Gastrocnemius medialis (tissue), 4 donors: Measurements from ENCODE around the gene SESTD1.

ENCODE experiments used
- POLR2A ChIP-seq, 2 donors: fragments of 450-650 bp; IDR thresholded peaks; one replicate each; pipeline ENCODE4 v1.6.1; 2017; ENCODE audit warnings: antibody characterized with exemption in 2 of 2, mild to moderate bottlenecking in 2 of 2, moderate library complexity in 2 of 2
- TF ChIP-seq, protein P1 (sequence below), 5 experiments: fragments of 450-650 bp in 3 of 5; fragments of 200-600 bp in 2 of 5; sonication (generic) in 2 of 5; IDR thresholded peaks in 4 of 5; conservative IDR thresholded peaks in 1 of 5; 1 replicate in 4 of 5; 2 replicates in 1 of 5; pipeline ENCODE4 v1.5.1; 2016 to 2019; ENCODE audit warnings: antibody characterized with exemption in 5 of 5, mild to moderate bottlenecking in 3 of 5, moderate library complexity in 3 of 5

DNA sequence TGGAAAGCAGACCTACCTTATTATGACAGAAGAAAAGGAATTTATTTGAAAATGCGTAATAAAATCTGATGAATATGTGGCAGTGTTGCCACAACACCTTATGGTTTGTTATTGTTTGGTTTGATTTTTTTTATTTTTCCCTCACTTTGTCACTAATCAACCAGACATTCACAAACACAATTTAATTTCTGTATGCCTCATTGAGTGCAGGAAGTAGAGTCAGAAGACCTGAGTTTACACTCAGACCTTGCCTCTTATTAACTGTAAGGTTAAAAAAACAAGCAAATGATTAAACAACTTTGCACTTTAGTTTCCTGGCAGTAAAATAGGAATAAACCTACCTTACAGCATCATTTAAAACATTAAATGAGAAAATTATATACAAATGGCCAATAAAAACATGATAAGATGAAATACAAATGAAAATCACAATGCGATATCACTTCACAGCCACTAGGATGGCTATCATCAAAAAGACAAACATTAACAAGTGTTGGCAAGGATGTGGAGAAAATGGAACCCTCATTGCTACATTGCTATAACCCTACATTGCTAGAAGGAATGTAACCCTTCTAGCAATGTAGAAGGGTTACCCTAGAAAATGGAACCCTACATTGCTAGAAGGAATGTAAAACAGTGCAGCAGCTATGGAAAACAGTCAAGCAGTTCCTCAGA is 3.3 kb downstream of the SESTD1 start:
- TF ChIP-seq, protein P1, sequence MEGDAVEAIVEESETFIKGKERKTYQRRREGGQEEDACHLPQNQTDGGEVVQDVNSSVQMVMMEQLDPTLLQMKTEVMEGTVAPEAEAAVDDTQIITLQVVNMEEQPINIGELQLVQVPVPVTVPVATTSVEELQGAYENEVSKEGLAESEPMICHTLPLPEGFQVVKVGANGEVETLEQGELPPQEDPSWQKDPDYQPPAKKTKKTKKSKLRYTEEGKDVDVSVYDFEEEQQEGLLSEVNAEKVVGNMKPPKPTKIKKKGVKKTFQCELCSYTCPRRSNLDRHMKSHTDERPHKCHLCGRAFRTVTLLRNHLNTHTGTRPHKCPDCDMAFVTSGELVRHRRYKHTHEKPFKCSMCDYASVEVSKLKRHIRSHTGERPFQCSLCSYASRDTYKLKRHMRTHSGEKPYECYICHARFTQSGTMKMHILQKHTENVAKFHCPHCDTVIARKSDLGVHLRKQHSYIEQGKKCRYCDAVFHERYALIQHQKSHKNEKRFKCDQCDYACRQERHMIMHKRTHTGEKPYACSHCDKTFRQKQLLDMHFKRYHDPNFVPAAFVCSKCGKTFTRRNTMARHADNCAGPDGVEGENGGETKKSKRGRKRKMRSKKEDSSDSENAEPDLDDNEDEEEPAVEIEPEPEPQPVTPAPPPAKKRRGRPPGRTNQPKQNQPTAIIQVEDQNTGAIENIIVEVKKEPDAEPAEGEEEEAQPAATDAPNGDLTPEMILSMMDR (IDR thresholded peaks at IDR 0.05 in 4 of 5, conservative IDR thresholded peaks at IDR 0.05 in 1 of 5) = no peak
- no peak for TF ChIP-seq POLR2A (IDR thresholded peaks at IDR 0.05)
